Measurements from ENCODE around the gene NTRK3. TPM values are rescaled to one million over a fixed set of nuclear protein-coding genes. Genes with fewer than 3 reads are reported as not detected.

NTRK3 gene
- polyA plus RNA-seq, 1 donor (not counting 4 experiments of a cell fraction or from before 2014, with no cell fraction given): not detected

- no peak overlapping the region for H3K27ac ChIP-seq (ENCODE audit: control insufficient read depth, insufficient read depth, low read length)
- H3K79me2 ChIP-seq (ENCODE audit: control insufficient read depth, insufficient read depth, low read length): no peaks in the 10 kb centered on the region
- H4K20me1 ChIP-seq (ENCODE audit: control insufficient read depth, extremely low read depth, insufficient read depth, low read length): no peaks in the 10 kb centered on the region
- TF ChIP-seq CTCF (optimal IDR thresholded peaks at IDR 0.05 in 1 of 3, IDR thresholded peaks at IDR 0.05 in 1 of 3, conservative IDR thresholded peaks at IDR 0.05 in 1 of 3; ENCODE audit: extremely low read depth in 1 of 3, insufficient read depth in 2 of 3, low read length in 3 of 3) (no peak), EZH2 (IDR thresholded peaks at IDR 0.05; ENCODE audit: low read length) (no peak)
- no peak overlapping the region for H3K4me3 ChIP-seq (ENCODE audit: control insufficient read depth in 2 of 3, extremely low read depth in 1 of 3, insufficient read depth in 2 of 3, low read depth in 1 of 3, low read length in 3 of 3)
- no peaks in the 10 kb centered on the region for H3K4me1 ChIP-seq (ENCODE audit: control insufficient read depth, extremely low read depth, insufficient read depth, low read length)
- no peak overlapping the region for H3K4me2 ChIP-seq (ENCODE audit: control insufficient read depth, extremely low read depth, insufficient read depth, low read depth, low read length)
- H3K27me3 ChIP-seq (ENCODE audit: control insufficient read depth, extremely low read depth, insufficient read depth, low read length): no peaks in the 10 kb centered on the region
- no peak overlapping the region for H2AFZ ChIP-seq (ENCODE audit: control insufficient read depth, low read length)
- no peaks in the 10 kb centered on the region for H3K9me1 ChIP-seq (ENCODE audit: control insufficient read depth, extremely low read depth, insufficient read depth, low read length)
- no peak for DNase-seq (ENCODE audit: low read depth, low spot score)
- no peak overlapping the region for H3K9ac ChIP-seq (ENCODE audit: control insufficient read depth, extremely low read depth, insufficient read depth, low read length)
- dilution Hi-C loops (cut with MboI; ENCODE audit: extremely low pct_ligation_motif_present, low sequenced_read_pairs): no loop called here
- no peak for FAIRE-seq
- no peaks in the 10 kb centered on the region for H3K36me3 ChIP-seq (ENCODE audit: control insufficient read depth in 2 of 2, extremely low read depth in 1 of 2, insufficient read depth in 2 of 2, low read length in 2 of 2)
- no peaks in the 10 kb centered on the region for H3K9me3 ChIP-seq (ENCODE audit: control insufficient read depth, low read depth, low read length)
These were observed 214.5 kb downstream of the NTRK3 start for GRCh38 chr15:88042047-88042446.

- no peak overlapping the region for H3K27ac ChIP-seq (ENCODE audit: control insufficient read depth, insufficient read depth, low read length)
- no peak for FAIRE-seq
These were observed 216.0 kb downstream of the NTRK3 start for GRCh38 chr15:88040516-88040915.

More at GRCh38 chr15:88040516-88040915, 216.0 kb downstream of the NTRK3 start:
- Histone ChIP-seq H2AFZ (ENCODE audit: control insufficient read depth, low read length) (no peak overlapping the region), H3K27me3 (ENCODE audit: control insufficient read depth, extremely low read depth, insufficient read depth, low read length) (no peaks in the 10 kb centered on the region), H3K9me1 (ENCODE audit: control insufficient read depth, extremely low read depth, insufficient read depth, low read length) (no peaks in the 10 kb centered on the region), H3K79me2 (ENCODE audit: control insufficient read depth, insufficient read depth, low read length) (no peaks in the 10 kb centered on the region), H3K4me3 (ENCODE audit: control insufficient read depth in 2 of 3, extremely low read depth in 1 of 3, insufficient read depth in 2 of 3, low read depth in 1 of 3, low read length in 3 of 3) (no peak overlapping the region), H4K20me1 (ENCODE audit: control insufficient read depth, extremely low read depth, insufficient read depth, low read length) (no peaks in the 10 kb centered on the region), H3K4me2 (ENCODE audit: control insufficient read depth, extremely low read depth, insufficient read depth, low read depth, low read length) (no peak overlapping the region), H3K9me3 (ENCODE audit: control insufficient read depth, low read depth, low read length) (no peaks in the 10 kb centered on the region), H3K36me3 (ENCODE audit: control insufficient read depth in 2 of 2, extremely low read depth in 1 of 2, insufficient read depth in 2 of 2, low read length in 2 of 2) (no peaks in the 10 kb centered on the region), H3K9ac (ENCODE audit: control insufficient read depth, extremely low read depth, insufficient read depth, low read length) (no peak overlapping the region), H3K4me1 (ENCODE audit: control insufficient read depth, extremely low read depth, insufficient read depth, low read length) (no peaks in the 10 kb centered on the region)
- dilution Hi-C loops (cut with MboI; ENCODE audit: extremely low pct_ligation_motif_present, low sequenced_read_pairs): no loop called here
- DNase-seq (ENCODE audit: low read depth, low spot score): no peak
- TF ChIP-seq EZH2 (IDR thresholded peaks at IDR 0.05; ENCODE audit: low read length) (no peak), CTCF (optimal IDR thresholded peaks at IDR 0.05 in 1 of 3, IDR thresholded peaks at IDR 0.05 in 1 of 3, conservative IDR thresholded peaks at IDR 0.05 in 1 of 3; ENCODE audit: extremely low read depth in 1 of 3, insufficient read depth in 2 of 3, low read length in 3 of 3) (no peak)
